ENCODE results near the gene TRIM3.

The TRIM3 gene

DNA sequence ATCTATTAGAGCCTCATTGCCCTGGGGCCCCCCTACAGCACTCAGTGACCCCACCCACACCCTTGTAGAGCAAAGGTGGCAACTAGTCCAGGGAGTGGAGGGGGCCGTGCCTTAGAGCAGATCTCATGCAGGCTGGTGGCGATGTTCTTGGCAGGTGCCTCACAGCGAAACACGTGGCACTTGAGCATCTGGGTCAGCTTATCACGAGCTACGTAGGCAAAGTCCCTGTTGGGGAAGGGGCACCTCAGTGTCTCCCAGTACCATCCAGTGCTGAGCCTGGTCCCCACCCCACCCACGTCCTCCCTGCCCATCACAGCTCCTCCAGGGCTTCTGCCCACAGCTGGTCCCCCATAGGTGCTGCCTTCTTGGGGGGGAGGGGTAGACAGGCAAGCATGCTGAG is 72.3 kb downstream of the TRIM3 start:
- no peak for DNase-seq (ENCODE audit: low read depth in 2 of 2)

DNA sequence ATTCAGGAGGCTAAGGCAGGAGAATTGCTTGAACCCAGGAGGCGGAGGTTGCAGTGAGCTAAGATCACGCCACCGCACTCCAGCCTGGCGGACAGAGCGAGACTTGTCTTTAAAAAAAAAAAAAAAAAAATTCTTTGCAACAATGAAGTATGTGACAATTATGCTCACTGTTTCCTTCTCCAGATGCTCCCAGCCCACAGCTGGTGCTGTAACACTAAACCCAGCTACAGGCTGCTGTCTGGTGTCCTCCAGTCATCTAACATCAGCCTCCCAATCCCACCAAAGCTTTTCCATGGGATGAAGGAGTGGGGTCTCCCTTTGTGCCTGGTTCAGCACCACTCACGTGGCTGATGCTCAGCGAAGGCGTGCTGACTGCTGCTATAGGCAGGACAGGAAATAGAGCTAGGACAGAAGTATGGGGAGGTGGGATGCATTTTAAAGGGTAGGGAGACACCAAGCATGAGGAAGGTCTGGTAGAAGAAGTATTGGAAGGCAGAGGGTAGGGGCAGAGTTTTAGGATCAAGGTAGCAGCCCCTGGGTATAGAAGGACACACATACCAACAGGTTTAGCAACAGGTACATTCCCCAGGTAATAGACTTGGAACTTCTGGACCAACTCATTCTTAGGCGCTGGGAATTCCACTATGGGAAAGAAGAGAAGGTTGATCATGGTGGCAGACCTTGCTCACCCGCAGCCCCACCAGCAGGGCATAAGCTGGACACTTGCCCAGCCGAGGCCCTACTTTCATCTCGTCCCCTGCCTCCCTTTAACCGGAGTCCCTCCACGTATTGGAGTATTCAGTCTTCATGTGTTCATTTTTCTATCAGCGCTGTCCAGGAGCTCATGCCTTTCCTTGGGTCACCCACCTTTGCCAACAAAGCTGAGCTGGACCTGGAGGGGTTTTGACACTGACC is 73.1 kb downstream of the TRIM3 start:
- no peak for DNase-seq (ENCODE audit: low read depth in 2 of 2)
